GM12878 (cell line): ENCODE data around the gene RUNX3. TPM values are rescaled to one million over a fixed set of nuclear protein-coding genes. Genes with fewer than 3 reads are reported as not detected.

Source experiments
- ASH2L ChIP-seq: fragments of 300-600, 200-600 bp; sonication (generic); IDR thresholded peaks from 2 replicates; pipeline ENCODE4 v1.6.1; 2017; ENCODE audit warnings: low read depth, mild to moderate bottlenecking, borderline replicate concordance
- BRCA1 ChIP-seq: IDR thresholded peaks from 2 replicates; pipeline ENCODE4 v1.6.1; 2011; ENCODE audit warnings: low read depth, low read length, improper control_type of control experiment
- JUND ChIP-seq: IDR thresholded peaks from 2 replicates; pipeline ENCODE4 v1.6.1; 2012; ENCODE audit warnings: low read depth, mild to moderate bottlenecking, low read length, improper control_type of control experiment, moderate library complexity
- NR2C2 ChIP-seq: IDR thresholded peaks from 2 replicates; pipeline ENCODE4 v1.6.1; 2011; ENCODE audit warnings: borderline replicate concordance, low read depth; ENCODE audit not compliant: control insufficient read depth, insufficient read length
- POLR2A ChIP-seq: IDR thresholded peaks from 2 replicates; pipeline ENCODE4 v1.6.1; 2011; ENCODE audit warnings: low read depth, mild to moderate bottlenecking, low read length
- SREBF2 ChIP-seq: IDR thresholded peaks from 2 replicates; pipeline ENCODE4 v1.6.1; 2012; ENCODE audit warnings: mild to moderate bottlenecking, low read length
- TCF7 ChIP-seq: IDR thresholded peaks from 2 replicates; pipeline ENCODE4 v1.6.1; 2014; ENCODE audit warnings: antibody characterized with exemption, borderline replicate concordance
- polyA plus RNA-seq, 11 experiments: library from polyadenylated mRNA; depleted of rRNA in 4 of 11; unstranded in 6 of 11; stranded (reverse) in 5 of 11; fragments of >200 nt; fragmentation: Nextera tagmentation in 4 of 11; fragmentation: Illumina TruSeq in 1 of 11; extraction: Ambion mirVana in 4 of 11; extraction: Trizol in 1 of 11; gene quantifications; 1 replicate in 1 of 11; 2 replicates in 10 of 11; pipeline versions ENCODE4 v1.2.1 to v1.2.3, GENCODE V29; 2011 to 2016; ENCODE audit warnings: inconsistent platforms in 2 of 11, missing spikeins in 2 of 11, low read depth in 1 of 11
- total RNA-seq, 4 experiments: library from RNA; depleted of rRNA in 3 of 4; stranded (reverse); fragments of >200 nt in 3 of 4; fragmentation: Illumina TruSeq in 1 of 4; extraction: Trizol in 1 of 4; gene quantifications; 2 replicates each; pipeline versions ENCODE4 v1.2.1 to v1.2.3, GENCODE V29; 2013 to 2021
- TF ChIP-seq, protein P1 (sequence below): fragments of 450-650 bp; IDR thresholded peaks from 2 replicates; pipeline ENCODE4 v1.6.1; 2018; ENCODE audit warnings: mild to moderate bottlenecking, low read depth, moderate library complexity; ENCODE audit not compliant: partially characterized antibody

Gene RUNX3
- total and polyA plus RNA-seq, 10 of the 15 experiments (the other 5 are each of a cell fraction or from before 2014, with no cell fraction given), result 19.0 to 151 (median 31.4) TPM

DNA sequence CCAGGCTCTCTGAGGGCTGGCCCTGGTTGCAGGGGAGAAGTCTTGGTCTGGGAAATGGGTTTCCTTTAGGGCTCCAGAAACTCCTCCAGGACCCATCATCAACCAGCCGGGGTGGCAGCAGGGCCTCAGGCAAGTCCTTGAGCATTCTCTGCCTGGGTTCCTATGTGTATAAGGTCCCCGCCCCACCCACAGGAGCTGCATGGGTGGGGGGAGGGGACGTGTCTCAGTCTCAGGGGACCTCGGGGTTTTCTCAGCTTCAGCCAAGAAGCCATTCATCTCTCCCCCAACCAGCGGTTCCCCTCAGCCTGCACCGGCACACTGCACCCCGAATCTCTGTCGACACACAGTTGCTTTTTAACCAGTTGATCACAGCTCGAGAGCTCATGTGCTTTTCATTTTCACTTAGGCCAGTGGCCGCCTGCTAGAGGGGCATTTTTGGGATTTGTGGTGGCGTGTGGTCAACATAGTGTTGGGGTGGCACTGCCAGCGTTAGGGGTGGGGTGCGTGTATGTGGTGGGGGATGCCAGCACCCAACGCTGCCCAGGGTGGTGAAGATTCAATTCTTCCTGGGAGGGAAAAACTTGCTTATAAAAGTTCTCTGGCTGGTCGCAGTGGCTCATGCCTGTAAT lies 6.5 kb downstream of the RUNX3 start (continued):
- TF ChIP-seq, protein P1, sequence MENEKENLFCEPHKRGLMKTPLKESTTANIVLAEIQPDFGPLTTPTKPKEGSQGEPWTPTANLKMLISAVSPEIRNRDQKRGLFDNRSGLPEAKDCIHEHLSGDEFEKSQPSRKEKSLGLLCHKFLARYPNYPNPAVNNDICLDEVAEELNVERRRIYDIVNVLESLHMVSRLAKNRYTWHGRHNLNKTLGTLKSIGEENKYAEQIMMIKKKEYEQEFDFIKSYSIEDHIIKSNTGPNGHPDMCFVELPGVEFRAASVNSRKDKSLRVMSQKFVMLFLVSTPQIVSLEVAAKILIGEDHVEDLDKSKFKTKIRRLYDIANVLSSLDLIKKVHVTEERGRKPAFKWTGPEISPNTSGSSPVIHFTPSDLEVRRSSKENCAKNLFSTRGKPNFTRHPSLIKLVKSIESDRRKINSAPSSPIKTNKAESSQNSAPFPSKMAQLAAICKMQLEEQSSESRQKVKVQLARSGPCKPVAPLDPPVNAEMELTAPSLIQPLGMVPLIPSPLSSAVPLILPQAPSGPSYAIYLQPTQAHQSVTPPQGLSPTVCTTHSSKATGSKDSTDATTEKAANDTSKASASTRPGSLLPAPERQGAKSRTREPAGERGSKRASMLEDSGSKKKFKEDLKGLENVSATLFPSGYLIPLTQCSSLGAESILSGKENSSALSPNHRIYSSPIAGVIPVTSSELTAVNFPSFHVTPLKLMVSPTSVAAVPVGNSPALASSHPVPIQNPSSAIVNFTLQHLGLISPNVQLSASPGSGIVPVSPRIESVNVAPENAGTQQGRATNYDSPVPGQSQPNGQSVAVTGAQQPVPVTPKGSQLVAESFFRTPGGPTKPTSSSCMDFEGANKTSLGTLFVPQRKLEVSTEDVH, result no peak
- TF ChIP-seq NR2C2 (no peak), TCF7 (no peak), BRCA1 (no peak), ASH2L (no peak), SREBF2 (no peak), POLR2A (0 out of 2 replicates have a peak, but pooled peaks have one; percentile 6), JUND (no peak)
